HG02885 (cell line): ENCODE results near the gene LGR4.
"Not testable (repeated sequence)": the region's sequence is repeated elsewhere in the genome, so short reads cannot be mapped to it uniquely, and the experiment has no call there.

Experiments
- ATAC-seq: cut with Tn5 transposase; IDR thresholded peaks from one replicate; pipeline ENCODE4 v1.9.1; 2021; ENCODE audit warnings: mild to moderate bottlenecking; ENCODE audit not compliant: unreplicated experiment, poor library complexity

LGR4 gene

GRCh38 chr11:27462543-27462942 lies 10.0 kb downstream of the LGR4 start:
- ATAC-seq = no peak

GRCh38 chr11:27460158-27460978 lies 12.2 kb downstream of the LGR4 start:
- no peak for ATAC-seq

GRCh38 chr11:27459191-27459590 lies 13.4 kb downstream of the LGR4 start:
- no peak for ATAC-seq

GRCh38 chr11:27458182-27458581 lies 14.4 kb downstream of the LGR4 start:
- ATAC-seq = no peak

- ATAC-seq = no peak
These were observed 15.7 kb downstream of the LGR4 start for GRCh38 chr11:27456795-27457329.

- no peak for ATAC-seq
These were observed 16.3 kb downstream of the LGR4 start for GRCh38 chr11:27456140-27456794.

GRCh38 chr11:27455667-27456066 lies 16.9 kb downstream of the LGR4 start:
- no peak for ATAC-seq

GRCh38 chr11:27453701-27454100 lies 18.9 kb downstream of the LGR4 start:
- no peak for ATAC-seq

- no peak for ATAC-seq
These were observed 20.4 kb downstream of the LGR4 start for GRCh38 chr11:27452147-27452546.

- no peak for ATAC-seq
These were observed 21.2 kb downstream of the LGR4 start for GRCh38 chr11:27451244-27451965.

GRCh38 chr11:27448184-27448540 lies 24.4 kb downstream of the LGR4 start:
- ATAC-seq = not testable (repeated sequence)

- no peak for ATAC-seq
These were observed 25.1 kb downstream of the LGR4 start for GRCh38 chr11:27447288-27448183.

GRCh38 chr11:27445625-27446024 lies 27.0 kb downstream of the LGR4 start:
- no peak for ATAC-seq

GRCh38 chr11:27444801-27445215 lies 27.8 kb downstream of the LGR4 start:
- no peak for ATAC-seq

- no peak for ATAC-seq
These were observed 28.7 kb downstream of the LGR4 start for GRCh38 chr11:27443746-27444507.

- ATAC-seq = no peak
These were observed 29.4 kb downstream of the LGR4 start for GRCh38 chr11:27443227-27443626.

- no peak for ATAC-seq
These were observed 32.5 kb downstream of the LGR4 start for GRCh38 chr11:27440090-27440489.

- no peak for ATAC-seq
These were observed 34.0 kb downstream of the LGR4 start for GRCh38 chr11:27438595-27438981.

GRCh38 chr11:27437829-27438594 lies 34.6 kb downstream of the LGR4 start:
- ATAC-seq = no peak
